ENCODE measurements around the gene HS2ST1. TPM values are rescaled to one million over a fixed set of nuclear protein-coding genes. Genes with fewer than 3 reads are reported as not detected.
"Not testable (repeated sequence)": the region's sequence is repeated elsewhere in the genome, so short reads cannot be mapped to it uniquely, and the experiment has no call there.

The HS2ST1 gene
- polyA plus RNA-seq, 10 donors = 18.6 to 26.9 (median 22.6) TPM

GRCh38 chr1:86965012-86965826, 50.8 kb downstream of the HS2ST1 start:
- peak in 2 of 3 donors; percentile 18 to 39 for DNase-seq

- DNase-seq = no peak
Observed at GRCh38 chr1:86965827-86966182, 51.4 kb downstream of the HS2ST1 start.

- no peak for DNase-seq
Observed at GRCh38 chr1:86970938-86971337, 56.5 kb downstream of the HS2ST1 start.

GRCh38 chr1:86971778-86972177, 57.3 kb downstream of the HS2ST1 start:
- DNase-seq = no peak

- no peak for DNase-seq
Observed at GRCh38 chr1:86972262-86972661, 57.8 kb downstream of the HS2ST1 start.

GRCh38 chr1:86975993-86976550, 61.6 kb downstream of the HS2ST1 start:
- peak in 2 of 3 donors; percentile 26 to 67 for DNase-seq

- no peak for DNase-seq
Observed at GRCh38 chr1:86976664-86977063, 62.2 kb downstream of the HS2ST1 start.

GRCh38 chr1:86981482-86982213, 67.2 kb downstream of the HS2ST1 start:
- peak in 1 of 3 donors; percentile 60 for DNase-seq

GRCh38 chr1:86983677-86984076, 69.2 kb downstream of the HS2ST1 start:
- not testable (repeated sequence) for DNase-seq

GRCh38 chr1:86987446-86987845, 73.0 kb downstream of the HS2ST1 start:
- no peak for DNase-seq

- no peak for DNase-seq
Observed at GRCh38 chr1:86988835-86989234, 74.4 kb downstream of the HS2ST1 start.

- not testable (repeated sequence) for DNase-seq
Observed at GRCh38 chr1:86989690-86990089, 75.3 kb downstream of the HS2ST1 start.

GRCh38 chr1:86990826-86991225, 76.4 kb downstream of the HS2ST1 start:
- no peak for DNase-seq

- DNase-seq = no peak
Observed at GRCh38 chr1:86991549-86992186, 77.2 kb downstream of the HS2ST1 start.

GRCh38 chr1:86992861-86993260, 78.4 kb downstream of the HS2ST1 start:
- DNase-seq = no peak

- no peak for DNase-seq
Observed at GRCh38 chr1:86993269-86993985, 79.0 kb downstream of the HS2ST1 start.

- DNase-seq = no peak
Observed at GRCh38 chr1:86994061-86994460, 79.6 kb downstream of the HS2ST1 start.

- DNase-seq = no peak
Observed at GRCh38 chr1:86997538-86997937, 83.1 kb downstream of the HS2ST1 start.

GRCh38 chr1:86998280-86998679, 83.8 kb downstream of the HS2ST1 start:
- no peak for DNase-seq

- DNase-seq = no peak
Observed at GRCh38 chr1:86998727-86999126, 84.3 kb downstream of the HS2ST1 start.

GRCh38 chr1:87000460-87000859, 86.0 kb downstream of the HS2ST1 start:
- DNase-seq = no peak

GRCh38 chr1:87004857-87005256, 90.4 kb downstream of the HS2ST1 start:
- DNase-seq = no peak

Data from muscle of back (tissue), 11 donors.